ENCODE data around the gene CD164. TPM values are rescaled to one million over a fixed set of nuclear protein-coding genes. Genes with fewer than 3 reads are reported as not detected.

Gene CD164
- 100 to 1,000 TPM; 537 to 547 (median 545) TPM for polyA plus RNA-seq (ENCODE audit: insufficient read length in 3 of 3)

- peak; percentile 8 to 92 (median 49) for DNase-seq (ENCODE audit: low read depth in 3 of 3, low spot score in 2 of 3)
Measured at GRCh38 chr6:109381747-109382575, at the start of gene CD164. TSS of gene CD164 (minus strand) at chr6:109382467. CDS start at chr6:109382378, 89 bp downstream.

- no peak for DNase-seq (ENCODE audit: low read depth in 3 of 3, low spot score in 2 of 3)
Measured at GRCh38 chr6:109429496-109429895, 47.2 kb upstream of the CD164 start.

GRCh38 chr6:109428889-109429477 is 46.7 kb upstream of the CD164 start:
- peak in 1 of 3 donors; percentile 16 for DNase-seq (ENCODE audit: low read depth in 3 of 3, low spot score in 2 of 3)

GRCh38 chr6:109424946-109425345 is 42.7 kb upstream of the CD164 start:
- DNase-seq (ENCODE audit: low read depth in 3 of 3, low spot score in 2 of 3) = no peak

- no peak for DNase-seq (ENCODE audit: low read depth in 3 of 3, low spot score in 2 of 3)
Measured at GRCh38 chr6:109421184-109421583, 38.9 kb upstream of the CD164 start.

GRCh38 chr6:109420751-109421150 is 38.5 kb upstream of the CD164 start:
- no peak for DNase-seq (ENCODE audit: low read depth in 3 of 3, low spot score in 2 of 3)

GRCh38 chr6:109417646-109418045 is 35.4 kb upstream of the CD164 start:
- DNase-seq (ENCODE audit: low read depth in 3 of 3, low spot score in 2 of 3) = no peak

- no peak for DNase-seq (ENCODE audit: low read depth in 3 of 3, low spot score in 2 of 3)
Measured at GRCh38 chr6:109411034-109411433, 28.8 kb upstream of the CD164 start.

GRCh38 chr6:109406196-109406595 is 23.9 kb upstream of the CD164 start:
- no peak for DNase-seq (ENCODE audit: low read depth in 3 of 3, low spot score in 2 of 3)

- DNase-seq (ENCODE audit: low read depth in 3 of 3, low spot score in 2 of 3) = no peak
Measured at GRCh38 chr6:109397020-109397419, 14.8 kb upstream of the CD164 start.

GRCh38 chr6:109396046-109396718 is 13.9 kb upstream of the CD164 start:
- DNase-seq (ENCODE audit: low read depth in 3 of 3, low spot score in 2 of 3) = no peak

- DNase-seq (ENCODE audit: low read depth in 3 of 3, low spot score in 2 of 3) = no peak
Measured at GRCh38 chr6:109393886-109394281, 11.6 kb upstream of the CD164 start.

GRCh38 chr6:109393157-109393885 is 11.1 kb upstream of the CD164 start:
- no peak for DNase-seq (ENCODE audit: low read depth in 3 of 3, low spot score in 2 of 3)

- DNase-seq (ENCODE audit: low read depth in 3 of 3, low spot score in 2 of 3) = no peak
Measured at GRCh38 chr6:109389650-109390274, 7.5 kb upstream of the CD164 start.

- DNase-seq (ENCODE audit: low read depth in 3 of 3, low spot score in 2 of 3) = no peak
Measured at GRCh38 chr6:109388265-109388664, 6.0 kb upstream of the CD164 start.

- DNase-seq (ENCODE audit: low read depth in 3 of 3, low spot score in 2 of 3) = no peak
Measured at GRCh38 chr6:109383438-109383940, 1.2 kb upstream of the CD164 start.

- DNase-seq (ENCODE audit: low read depth in 3 of 3, low spot score in 2 of 3) = peak; percentile 88 to 98 (median 97)
Measured at GRCh38 chr6:109382576-109383437, 540 bp upstream of the CD164 start.

- DNase-seq (ENCODE audit: low read depth in 3 of 3, low spot score in 2 of 3) = peak in 1 of 3 donors; percentile 57
Measured at GRCh38 chr6:109381061-109381746, 1.1 kb downstream of the CD164 start.

- no peak for DNase-seq (ENCODE audit: low read depth in 3 of 3, low spot score in 2 of 3)
Measured at GRCh38 chr6:109379711-109380110, 2.6 kb downstream of the CD164 start.

All from right renal cortex interstitium (tissue), 3 donors.